T-helper 22 cell (primary cell): ENCODE measurements around the gene PTTG1.

ENCODE experiments used
- DNase-seq: peaks from one replicate; pipeline ENCODE4 v3.0.0-alpha.2; 2020; ENCODE audit warnings: low read depth

Gene PTTG1

GRCh38 chr5:160421625-160422258 lies at the start of gene PTTG1:
TSS of gene PTTG1 (plus strand) at chr5:160421855. CDS start at chr5:160422313, 458 bp downstream.
- peak; percentile 83 for DNase-seq

DNA sequence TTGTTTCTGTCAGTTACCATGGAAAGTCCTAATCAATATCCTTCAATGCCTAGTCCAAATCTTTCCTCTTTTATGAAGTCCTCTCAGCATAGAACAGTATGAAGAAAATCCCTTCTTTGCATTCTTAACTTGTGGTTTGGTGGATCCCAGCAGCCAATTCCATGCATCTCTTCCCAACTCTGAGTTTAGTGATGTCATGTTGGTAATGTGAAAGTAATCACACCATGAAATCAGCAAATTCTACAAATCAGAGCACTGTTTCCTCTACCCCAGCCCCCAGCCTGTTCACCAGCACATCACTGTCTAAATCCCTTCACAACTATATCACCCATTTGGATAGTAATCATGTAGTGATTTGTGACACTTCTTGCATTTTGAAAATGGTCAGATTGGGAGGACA lies 46.5 kb upstream of the PTTG1 start:
- no peak for DNase-seq

GRCh38 chr5:160375701-160376100 lies 46.0 kb upstream of the PTTG1 start:
- no peak for DNase-seq

DNA sequence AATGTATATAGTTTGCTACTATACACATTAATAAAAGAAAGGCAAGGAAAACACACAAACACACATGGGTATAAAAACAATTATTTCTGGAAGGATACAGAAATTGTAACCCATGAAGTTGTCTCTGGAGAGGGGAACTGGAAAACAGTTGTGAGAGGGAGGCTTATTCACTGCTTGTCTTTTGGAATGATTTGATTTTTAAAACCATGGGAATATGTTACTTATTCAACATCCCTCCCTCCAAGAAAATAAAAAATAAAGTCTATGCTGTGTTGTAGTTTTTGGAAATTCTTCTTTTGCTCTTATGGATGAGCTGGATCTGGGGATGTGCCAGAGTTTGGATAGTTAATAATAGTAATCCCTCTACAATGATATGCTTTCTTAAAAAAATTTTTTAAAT lies 45.2 kb upstream of the PTTG1 start:
- DNase-seq: no peak

DNA sequence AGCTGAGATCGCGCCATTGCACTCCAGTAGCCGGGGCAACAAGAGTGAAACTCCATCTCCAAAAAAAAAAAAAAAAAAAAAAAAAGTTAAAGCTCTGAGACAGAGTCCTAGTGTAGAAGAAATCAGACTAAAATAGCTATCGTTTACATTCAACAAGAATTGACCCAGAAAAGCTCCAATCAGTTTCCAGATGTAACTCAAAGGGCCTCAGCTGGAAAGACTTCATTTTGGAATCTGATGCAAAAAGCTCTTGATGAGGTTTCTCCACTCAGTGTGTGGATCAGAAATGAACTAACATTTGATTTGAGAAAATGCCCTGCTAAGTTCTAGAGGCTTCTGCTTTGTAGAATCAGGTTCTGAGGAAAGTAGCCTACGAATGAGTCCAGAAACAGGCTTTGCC lies 44.0 kb upstream of the PTTG1 start:
- no peak for DNase-seq

GRCh38 chr5:160378330-160378729 lies 43.3 kb upstream of the PTTG1 start:
- DNase-seq: no peak

DNA sequence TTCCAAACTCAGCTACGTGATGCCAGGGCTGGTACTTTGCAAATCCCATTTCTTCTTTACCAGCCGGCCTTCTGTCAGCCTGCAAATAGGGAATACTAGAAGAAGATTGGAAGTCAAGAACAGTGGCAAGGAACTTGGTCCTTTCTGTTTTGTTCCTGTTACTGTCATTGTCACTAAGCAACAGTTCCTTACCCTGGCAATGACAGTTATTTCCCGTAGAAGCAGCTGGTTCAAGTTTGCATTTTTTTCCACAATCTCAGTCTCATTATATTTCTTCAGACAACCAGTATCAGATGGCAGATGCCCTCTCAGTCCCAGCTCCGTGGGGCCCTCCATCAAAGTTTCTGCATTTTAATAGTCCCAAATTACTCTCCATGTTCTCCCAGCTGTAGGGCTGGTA lies 42.1 kb upstream of the PTTG1 start:
- DNase-seq: no peak

GRCh38 chr5:160380041-160380440 lies 41.6 kb upstream of the PTTG1 start:
- no peak for DNase-seq

DNA sequence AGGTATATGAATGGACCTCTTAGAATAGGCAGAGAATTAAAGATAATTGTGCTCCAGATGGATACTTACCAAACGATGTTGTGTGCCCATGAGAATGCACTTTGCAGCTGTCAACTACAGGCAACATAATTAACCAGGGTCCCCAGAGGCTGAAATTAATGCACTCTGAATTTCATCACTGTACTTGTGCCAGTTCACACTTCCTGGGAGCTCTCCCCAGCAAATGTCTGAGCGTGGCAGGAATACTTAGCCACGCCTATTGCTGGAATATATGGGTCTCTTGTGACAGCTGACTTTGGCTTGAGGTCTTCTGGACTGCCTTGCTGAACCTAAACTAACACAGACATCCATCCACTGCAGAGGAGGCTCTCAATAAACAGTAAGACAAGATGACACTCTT lies 39.3 kb upstream of the PTTG1 start:
- no peak for DNase-seq

GRCh38 chr5:160384681-160385080 lies 37.0 kb upstream of the PTTG1 start:
- DNase-seq: no peak

DNA sequence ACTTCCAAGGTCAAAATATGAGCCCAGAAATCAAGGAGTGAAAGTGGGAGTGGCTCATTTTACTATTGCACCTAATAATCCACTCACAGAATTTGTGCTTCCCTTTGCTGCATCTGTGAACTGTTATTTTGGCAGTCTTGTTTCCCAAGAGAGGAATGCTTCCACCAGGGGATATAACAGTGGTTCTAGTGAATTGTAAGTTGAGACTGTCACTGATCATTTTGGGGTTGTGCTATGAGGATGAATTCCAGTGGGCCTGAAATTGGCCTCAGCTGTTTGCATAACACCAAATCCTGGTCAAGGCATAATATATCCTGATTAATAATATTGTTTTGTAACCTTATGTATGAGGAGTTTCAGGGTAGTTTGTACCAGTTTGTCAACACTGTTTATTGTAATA lies 36.2 kb upstream of the PTTG1 start:
- DNase-seq: no peak

- no peak for DNase-seq
Observed at GRCh38 chr5:160387445-160387844, 34.2 kb upstream of the PTTG1 start.

GRCh38 chr5:160390787-160391696 lies 30.6 kb upstream of the PTTG1 start:
- no peak for DNase-seq

DNA sequence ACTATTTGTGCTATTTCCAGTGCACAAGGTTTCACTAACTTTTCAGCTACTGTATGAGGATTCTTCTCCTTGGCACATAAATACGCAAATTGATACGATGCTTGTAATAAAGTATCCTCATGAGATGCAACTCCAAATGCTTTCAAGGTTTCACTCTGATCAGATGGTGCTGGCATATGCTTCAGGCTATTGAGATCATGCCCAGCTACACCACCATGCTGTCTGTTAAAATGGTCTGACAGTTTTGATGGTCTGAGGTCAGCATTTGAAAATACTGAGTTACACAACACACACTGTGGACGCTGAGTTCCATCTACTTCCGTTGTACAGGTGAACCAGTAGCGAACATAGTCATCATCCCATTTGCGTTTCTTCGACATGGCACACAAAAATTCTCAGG lies 26.5 kb upstream of the PTTG1 start:
- DNase-seq: no peak

- DNase-seq: no peak
Observed at GRCh38 chr5:160397492-160397891, 24.2 kb upstream of the PTTG1 start.

DNA sequence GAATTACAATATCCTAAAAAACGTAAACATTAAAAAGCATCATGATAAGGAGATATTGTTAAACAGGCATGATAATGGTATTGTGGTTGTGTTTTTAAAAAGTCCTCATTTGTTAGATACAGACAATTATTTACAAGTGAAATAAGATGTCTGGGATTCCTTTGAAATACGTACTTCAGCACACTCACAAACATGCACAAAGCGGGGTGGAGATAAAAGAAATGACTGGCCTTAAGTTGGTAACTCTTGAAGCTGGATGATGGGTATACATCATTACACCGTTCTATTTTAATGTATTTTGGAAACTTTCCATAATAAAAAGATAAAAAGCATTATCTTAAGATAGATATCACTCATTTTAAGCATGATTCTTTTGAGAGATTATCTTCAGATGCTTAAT lies 22.8 kb upstream of the PTTG1 start:
- DNase-seq: no peak

DNA sequence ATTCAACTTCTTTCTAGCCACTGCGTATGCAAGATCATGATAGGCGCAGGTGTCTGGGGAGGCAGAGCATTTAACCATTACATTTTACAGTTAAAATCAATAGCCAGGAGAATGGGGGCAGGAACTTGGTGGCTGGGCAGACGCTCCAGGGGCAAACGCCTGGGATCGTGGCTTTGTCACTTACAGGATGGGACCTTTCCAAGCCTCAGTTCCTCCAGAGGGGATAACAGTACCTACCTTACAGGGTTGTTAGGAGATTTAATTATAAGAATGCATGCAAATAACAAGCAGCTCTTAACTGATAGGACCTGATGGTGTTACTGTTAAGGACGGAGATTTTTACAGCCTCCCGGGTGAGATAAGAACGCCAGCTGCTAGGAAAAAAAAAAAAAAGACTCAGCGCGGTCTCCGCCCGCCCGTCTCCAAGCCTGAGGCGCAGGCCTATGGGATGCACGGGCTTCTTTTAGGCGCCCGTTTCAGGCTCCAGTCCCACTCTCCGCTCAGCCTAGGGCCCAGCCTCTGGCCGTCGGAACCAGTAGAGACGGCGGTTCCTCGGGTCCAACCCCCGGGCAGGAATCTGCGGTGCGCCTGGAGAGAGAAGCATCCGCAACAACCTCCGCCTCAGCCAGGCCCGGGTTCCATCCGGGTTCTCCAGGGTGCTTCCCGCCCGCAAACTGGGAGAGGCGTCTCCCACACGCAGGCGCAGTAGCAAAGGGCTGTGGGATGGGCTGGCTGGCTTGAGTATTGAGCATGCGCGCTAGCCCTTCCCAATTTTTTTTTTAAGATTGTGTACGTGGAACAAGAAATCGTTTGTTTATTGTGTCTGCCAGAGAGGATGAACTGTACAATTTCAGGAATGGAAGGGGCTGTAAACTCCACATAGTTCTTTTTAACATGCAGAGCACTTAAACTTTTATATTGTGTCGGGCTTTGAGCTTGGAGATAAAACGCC lies 22.0 kb upstream of the PTTG1 start, which contains the start of gene FAM200C:
FAM200C (minus strand) TSS at position 653 of the 952 bp plus-strand sequence. CDS start 4,564 bp downstream, outside the sequence.
- DNase-seq: peak; percentile 53

DNA sequence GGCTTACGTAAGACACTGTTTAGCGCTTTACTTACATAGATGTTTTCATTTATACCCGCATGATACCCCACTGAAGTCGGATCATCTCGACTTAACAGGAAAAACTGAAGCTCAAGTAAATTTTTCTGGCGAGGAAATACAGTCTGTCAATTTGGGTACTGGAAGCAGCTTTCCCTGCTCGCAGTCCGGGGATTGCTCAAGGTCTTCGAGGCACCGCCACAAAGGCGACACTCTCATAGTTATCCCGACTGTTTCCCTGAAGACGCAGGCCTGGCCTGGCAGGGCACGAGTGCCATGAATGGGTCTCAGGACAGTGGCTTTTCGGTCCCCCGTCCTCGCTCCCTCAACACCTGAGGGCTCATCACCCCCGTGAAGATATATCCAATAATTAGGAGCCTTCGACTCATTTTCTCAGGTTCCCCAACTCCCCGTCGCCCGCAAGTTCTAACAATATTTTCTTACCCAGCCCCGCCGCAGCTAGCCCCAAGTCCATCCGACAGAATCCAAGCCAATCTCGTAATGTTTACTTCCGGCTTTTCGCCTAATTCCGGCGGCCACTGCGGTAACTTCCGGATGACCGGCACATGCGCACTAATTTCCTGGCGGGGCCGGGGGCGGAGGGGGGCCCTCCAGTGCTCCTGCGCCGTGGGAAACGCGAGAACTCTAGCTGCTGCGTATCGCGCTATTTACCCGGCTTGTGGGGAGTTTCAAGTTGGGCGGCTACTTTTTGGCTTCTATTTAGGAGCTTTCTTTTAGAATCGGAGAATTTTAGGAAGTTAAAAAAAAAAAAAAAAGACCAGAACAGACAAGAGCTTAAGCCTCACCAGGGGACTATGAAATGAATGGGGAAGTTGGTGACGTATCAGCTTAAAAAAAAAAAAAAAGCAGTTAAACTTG lies 2.8 kb upstream of the PTTG1 start, which contains the start of gene SLU7:
SLU7 (minus strand) TSS at position 521 of the 897 bp plus-strand sequence. CDS start 3,787 bp downstream, outside the sequence.
- peak; percentile 83 for DNase-seq

GRCh38 chr5:160419458-160420330 lies 2.0 kb upstream of the PTTG1 start:
- DNase-seq: no peak

DNA sequence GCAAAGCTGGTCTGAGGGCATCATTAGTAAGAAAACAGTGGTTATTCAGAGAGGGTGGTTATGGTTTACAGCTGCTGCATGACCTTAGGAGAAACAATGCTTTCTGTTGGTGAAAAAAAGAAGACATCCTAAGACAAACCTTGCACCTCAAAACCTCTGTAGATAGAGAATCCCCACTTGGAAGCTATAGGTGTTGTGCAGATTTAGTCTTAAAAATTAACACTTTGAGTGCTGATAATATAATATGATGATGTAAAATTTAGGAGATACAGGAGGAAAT lies 1.4 kb upstream of the PTTG1 start:
- DNase-seq: no peak
